Measurements from ENCODE around the gene COPS6.

COPS6 gene

DNA sequence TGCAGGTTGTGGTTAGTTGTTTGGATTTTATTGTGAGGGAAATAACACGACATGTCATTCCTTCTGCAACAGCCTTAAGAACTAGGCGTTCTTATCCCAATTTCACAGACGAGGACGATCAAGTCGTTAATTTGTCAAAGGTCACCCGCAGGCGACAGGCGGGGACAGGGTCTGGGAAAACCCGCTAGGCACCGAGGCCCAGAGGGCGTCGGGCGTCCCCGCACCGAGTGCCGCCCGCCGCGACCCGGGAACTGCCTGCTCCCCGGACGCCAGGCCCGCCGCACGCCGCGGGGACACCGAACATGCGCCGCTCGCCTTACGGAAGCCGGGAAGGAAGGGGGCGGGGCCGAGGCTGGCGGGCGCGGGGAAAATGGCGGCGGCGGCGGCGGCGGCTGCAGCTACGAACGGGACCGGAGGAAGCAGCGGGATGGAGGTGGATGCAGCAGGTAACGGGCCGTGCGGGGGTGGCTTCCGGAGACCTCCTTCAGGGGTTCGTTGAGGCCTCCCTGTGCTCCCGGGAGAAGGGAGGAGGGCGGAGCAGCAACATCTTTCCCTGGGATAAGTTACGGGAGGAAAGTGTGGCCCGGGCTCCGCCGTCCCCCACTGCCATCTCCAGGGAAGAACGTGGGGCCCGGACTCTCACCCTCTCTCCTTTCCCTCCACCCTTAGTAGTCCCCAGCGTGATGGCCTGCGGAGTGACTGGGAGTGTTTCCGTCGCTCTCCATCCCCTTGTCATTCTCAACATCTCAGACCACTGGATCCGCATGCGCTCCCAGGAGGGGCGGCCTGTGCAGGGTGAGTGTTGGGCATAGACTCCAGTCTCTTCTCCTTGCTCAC lies at the start of gene COPS6:
TSS of gene COPS6 (plus strand) at position 349 of the 837 bp plus-strand sequence. CDS start at position 371, 22 bp downstream.
- H3K36me3 ChIP-seq (ENCODE audit: control insufficient read depth, insufficient read depth, low read length), result peaks cover 31% of the 10 kb centered on the region
- peak within 1 kb of the TSS; percentile 99 for H3K4me3 ChIP-seq (ENCODE audit: low read length)
- H3K27me3 ChIP-seq (ENCODE audit: control insufficient read depth, insufficient read depth, low read length), result no peaks in the 10 kb centered on the region
- peak within 1 kb of the TSS; percentile 57 for H3K9ac ChIP-seq (ENCODE audit: low read length)
- H3K27ac ChIP-seq (ENCODE audit: low read depth, low read length), result peak within 1 kb of the TSS; percentile 88
- peaks cover 11% of the 10 kb centered on the region for H3K4me1 ChIP-seq (ENCODE audit: control insufficient read depth, insufficient read depth, low read length)

GRCh38 chr7:100040575-100040974 lies 48.2 kb upstream of the COPS6 start:
- no peaks in the 10 kb centered on the region for H3K36me3 ChIP-seq (ENCODE audit: control insufficient read depth, insufficient read depth, low read length)

GRCh38 chr7:100044718-100045117 lies 44.1 kb upstream of the COPS6 start:
- Histone ChIP-seq H3K27ac (ENCODE audit: low read depth, low read length) (no peak overlapping the region), H3K4me3 (ENCODE audit: low read length) (no peak overlapping the region), H3K36me3 (ENCODE audit: control insufficient read depth, insufficient read depth, low read length) (no peaks in the 10 kb centered on the region), H3K9ac (ENCODE audit: low read length) (no peak overlapping the region), H3K4me1 (ENCODE audit: control insufficient read depth, insufficient read depth, low read length) (no peaks in the 10 kb centered on the region), H3K27me3 (ENCODE audit: control insufficient read depth, insufficient read depth, low read length) (no peaks in the 10 kb centered on the region)

More at GRCh38 chr7:100040575-100040974, 48.2 kb upstream of the COPS6 start:
- Histone ChIP-seq H3K27me3 (ENCODE audit: control insufficient read depth, insufficient read depth, low read length) (no peaks in the 10 kb centered on the region), H3K4me3 (ENCODE audit: low read length) (no peak overlapping the region), H3K9ac (ENCODE audit: low read length) (no peak overlapping the region), H3K27ac (ENCODE audit: low read depth, low read length) (no peak overlapping the region), H3K4me1 (ENCODE audit: control insufficient read depth, insufficient read depth, low read length) (no peaks in the 10 kb centered on the region)

- Histone ChIP-seq H3K9ac (ENCODE audit: low read length) (no peak overlapping the region), H3K27ac (ENCODE audit: low read depth, low read length) (no peak overlapping the region), H3K36me3 (ENCODE audit: control insufficient read depth, insufficient read depth, low read length) (no peaks in the 10 kb centered on the region), H3K27me3 (ENCODE audit: control insufficient read depth, insufficient read depth, low read length) (no peaks in the 10 kb centered on the region), H3K4me3 (ENCODE audit: low read length) (peak overlapping the region; percentile 87), H3K4me1 (ENCODE audit: control insufficient read depth, insufficient read depth, low read length) (peaks cover 2% of the 10 kb centered on the region)
Measured at GRCh38 chr7:100048680-100049079, 40.1 kb upstream of the COPS6 start.

DNA sequence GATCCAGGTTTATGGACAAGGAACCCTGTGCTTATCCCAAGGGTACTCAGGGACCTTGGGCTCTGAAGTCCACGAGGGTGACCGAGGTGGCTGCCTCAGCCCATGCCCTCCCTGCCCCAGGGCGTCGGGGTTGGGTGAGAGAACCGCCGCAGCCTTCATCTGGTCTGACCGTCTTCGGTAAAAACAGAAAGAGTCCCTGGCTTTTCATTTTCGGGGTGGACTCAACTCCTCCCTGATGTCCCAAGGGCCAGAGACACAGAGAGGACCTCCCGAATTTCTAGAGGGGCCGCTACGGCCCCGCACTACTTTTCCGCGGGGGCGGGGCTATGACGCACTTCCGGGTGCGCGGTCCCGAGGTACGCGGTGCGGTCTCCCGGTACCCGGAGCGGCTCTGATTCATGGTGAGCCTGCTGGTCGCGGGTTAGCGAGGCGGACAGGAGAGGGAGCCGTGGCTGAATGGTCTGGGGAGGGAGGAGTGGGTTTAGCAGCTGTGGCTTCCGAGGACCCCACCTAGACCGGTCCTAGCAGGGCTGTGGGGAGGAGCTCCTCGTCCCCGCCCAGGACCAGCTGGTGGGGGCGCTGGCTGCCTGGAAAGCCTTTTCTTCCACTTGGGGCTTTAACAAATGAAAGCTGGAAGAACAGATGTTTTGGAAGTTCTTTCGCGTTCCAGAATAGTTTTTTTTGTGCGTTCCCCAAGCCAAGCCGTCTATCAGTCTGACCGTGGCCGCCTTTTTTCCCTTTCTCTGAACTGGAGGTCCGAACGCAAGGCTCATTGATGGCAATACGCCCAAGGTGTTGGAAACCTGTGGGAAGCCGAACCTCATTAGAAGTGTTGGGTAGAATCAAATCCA lies 39.1 kb upstream of the COPS6 start, which contains the start of gene ZSCAN21:
TSS of gene ZSCAN21 (plus strand) at position 334 of the 851 bp plus-strand sequence. CDS start 7,233 bp downstream, outside the sequence.
- Histone ChIP-seq H3K27me3 (ENCODE audit: control insufficient read depth, insufficient read depth, low read length) (no peaks in the 10 kb centered on the region), H3K9ac (ENCODE audit: low read length) (peak within 1 kb of the TSS; percentile 81), H3K27ac (ENCODE audit: low read depth, low read length) (peak within 1 kb of the TSS; percentile 96)

GRCh38 chr7:100051611-100052010 lies 37.2 kb upstream of the COPS6 start:
- no peaks in the 10 kb centered on the region for H3K36me3 ChIP-seq (ENCODE audit: control insufficient read depth, insufficient read depth, low read length)
- no peak overlapping the region for H3K4me3 ChIP-seq (ENCODE audit: low read length)
- H3K9ac ChIP-seq (ENCODE audit: low read length), result no peak overlapping the region
- H3K4me1 ChIP-seq (ENCODE audit: control insufficient read depth, insufficient read depth, low read length), result peaks cover 2% of the 10 kb centered on the region
- H3K27ac ChIP-seq (ENCODE audit: low read depth, low read length), result no peak overlapping the region
- no peaks in the 10 kb centered on the region for H3K27me3 ChIP-seq (ENCODE audit: control insufficient read depth, insufficient read depth, low read length)

More for the DNA sequence above, 39.1 kb upstream of the COPS6 start, which contains the start of gene ZSCAN21:
- Histone ChIP-seq H3K4me1 (ENCODE audit: control insufficient read depth, insufficient read depth, low read length) (peaks cover 2% of the 10 kb centered on the region), H3K36me3 (ENCODE audit: control insufficient read depth, insufficient read depth, low read length) (no peaks in the 10 kb centered on the region), H3K4me3 (ENCODE audit: low read length) (peak within 1 kb of the TSS; percentile 87)

DNA sequence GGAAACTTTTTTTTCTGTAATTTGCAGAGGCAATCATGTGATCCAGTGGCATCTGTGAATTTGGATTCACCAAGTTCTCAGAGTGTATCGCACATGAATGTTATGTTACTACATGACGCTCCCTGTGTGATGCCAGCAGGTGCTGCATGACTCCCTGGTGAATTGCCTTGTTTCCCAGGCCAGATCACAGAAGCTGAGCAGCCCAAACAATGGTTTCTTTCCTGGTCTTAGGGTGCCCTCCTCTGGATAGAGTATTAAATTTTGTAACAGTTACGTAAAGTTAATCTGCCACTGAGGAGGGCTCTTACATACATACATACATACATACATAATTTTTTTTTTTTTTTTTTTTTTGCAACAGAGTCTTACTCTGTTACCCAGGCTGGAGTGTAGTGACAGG lies 35.6 kb upstream of the COPS6 start:
- Histone ChIP-seq H3K27me3 (ENCODE audit: control insufficient read depth, insufficient read depth, low read length) (no peaks in the 10 kb centered on the region), H3K36me3 (ENCODE audit: control insufficient read depth, insufficient read depth, low read length) (peaks cover 12% of the 10 kb centered on the region), H3K4me1 (ENCODE audit: control insufficient read depth, insufficient read depth, low read length) (peaks cover 2% of the 10 kb centered on the region), H3K27ac (ENCODE audit: low read depth, low read length) (no peak overlapping the region), H3K9ac (ENCODE audit: low read length) (no peak overlapping the region), H3K4me3 (ENCODE audit: low read length) (no peak overlapping the region)

- no peak overlapping the region for H3K9ac ChIP-seq (ENCODE audit: low read length)
- H3K4me1 ChIP-seq (ENCODE audit: control insufficient read depth, insufficient read depth, low read length), result peaks cover 2% of the 10 kb centered on the region
- H3K4me3 ChIP-seq (ENCODE audit: low read length), result no peak overlapping the region
- H3K36me3 ChIP-seq (ENCODE audit: control insufficient read depth, insufficient read depth, low read length), result peaks cover 21% of the 10 kb centered on the region
- H3K27me3 ChIP-seq (ENCODE audit: control insufficient read depth, insufficient read depth, low read length), result no peaks in the 10 kb centered on the region
- H3K27ac ChIP-seq (ENCODE audit: low read depth, low read length), result no peak overlapping the region
Measured at GRCh38 chr7:100057006-100057405, 31.8 kb upstream of the COPS6 start.

DNA sequence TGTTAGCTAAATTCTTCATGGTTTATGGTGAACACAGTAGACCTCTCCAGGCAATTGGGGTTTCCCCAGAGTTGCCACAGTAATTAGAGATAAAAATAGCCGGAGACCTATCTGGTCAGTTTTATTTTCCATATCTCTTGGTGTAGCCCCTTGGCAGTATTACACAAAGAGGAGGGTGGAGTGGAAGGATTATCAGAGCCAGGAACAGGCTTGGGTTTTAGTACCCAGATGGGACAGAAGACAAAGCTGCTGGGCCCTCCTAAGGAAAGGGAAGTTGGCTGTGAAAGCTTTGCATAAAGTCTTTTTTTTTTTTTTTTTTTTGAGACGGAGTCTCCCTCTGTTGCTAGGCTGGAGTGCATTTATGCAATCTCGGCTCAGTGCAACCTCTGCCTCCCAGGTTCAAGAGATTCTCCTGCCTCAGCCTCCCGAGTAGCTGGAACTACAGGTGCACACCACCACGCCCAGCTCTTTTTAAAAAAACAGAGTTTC lies 29.5 kb upstream of the COPS6 start:
- H3K36me3 ChIP-seq (ENCODE audit: control insufficient read depth, insufficient read depth, low read length), result peaks cover 25% of the 10 kb centered on the region
- H3K27me3 ChIP-seq (ENCODE audit: control insufficient read depth, insufficient read depth, low read length), result no peaks in the 10 kb centered on the region

DNA sequence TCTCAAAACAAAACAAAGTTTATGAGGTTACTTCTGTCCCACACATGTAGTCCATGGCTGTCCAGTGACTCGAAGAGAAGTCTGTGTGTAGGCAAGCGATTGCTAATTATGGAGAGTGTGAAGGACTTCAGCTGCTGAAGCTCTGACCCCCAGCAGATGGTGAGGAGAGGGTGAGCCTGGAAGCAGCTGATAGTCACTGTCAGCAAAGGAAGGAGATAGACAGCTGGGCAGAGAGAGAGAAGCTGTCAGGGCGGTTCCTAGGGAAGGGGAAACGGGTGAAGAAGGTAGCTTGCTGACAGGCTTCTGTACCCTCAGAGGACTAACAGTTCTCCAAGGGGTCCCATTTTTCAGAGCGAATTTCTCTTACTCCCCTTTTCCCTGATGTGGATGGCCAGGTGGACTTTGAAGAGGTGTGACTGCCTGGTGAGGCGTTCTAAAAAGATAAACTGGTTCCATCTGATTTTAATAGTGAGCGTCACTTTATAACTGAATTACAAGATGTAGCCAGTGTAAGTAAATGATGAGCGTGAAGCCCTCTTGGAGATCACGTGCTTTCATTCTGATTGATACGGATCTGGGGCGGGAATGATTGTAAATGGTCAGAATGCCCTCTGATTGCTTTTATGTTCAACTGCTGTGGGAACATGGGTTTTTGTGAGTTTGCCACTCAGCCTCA lies 27.1 kb upstream of the COPS6 start:
- Histone ChIP-seq H3K4me3 (ENCODE audit: low read length) (no peak overlapping the region), H3K9ac (ENCODE audit: low read length) (no peak overlapping the region), H3K27ac (ENCODE audit: low read depth, low read length) (no peak overlapping the region), H3K4me1 (ENCODE audit: control insufficient read depth, insufficient read depth, low read length) (peaks cover 10% of the 10 kb centered on the region), H3K27me3 (ENCODE audit: control insufficient read depth, insufficient read depth, low read length) (no peaks in the 10 kb centered on the region), H3K36me3 (ENCODE audit: control insufficient read depth, insufficient read depth, low read length) (peaks cover 29% of the 10 kb centered on the region)

More for the DNA sequence above, 29.5 kb upstream of the COPS6 start:
- no peak overlapping the region for H3K4me3 ChIP-seq (ENCODE audit: low read length)
- H3K27ac ChIP-seq (ENCODE audit: low read depth, low read length), result no peak overlapping the region
- no peak overlapping the region for H3K9ac ChIP-seq (ENCODE audit: low read length)
- no peaks in the 10 kb centered on the region for H3K4me1 ChIP-seq (ENCODE audit: control insufficient read depth, insufficient read depth, low read length)

DNA sequence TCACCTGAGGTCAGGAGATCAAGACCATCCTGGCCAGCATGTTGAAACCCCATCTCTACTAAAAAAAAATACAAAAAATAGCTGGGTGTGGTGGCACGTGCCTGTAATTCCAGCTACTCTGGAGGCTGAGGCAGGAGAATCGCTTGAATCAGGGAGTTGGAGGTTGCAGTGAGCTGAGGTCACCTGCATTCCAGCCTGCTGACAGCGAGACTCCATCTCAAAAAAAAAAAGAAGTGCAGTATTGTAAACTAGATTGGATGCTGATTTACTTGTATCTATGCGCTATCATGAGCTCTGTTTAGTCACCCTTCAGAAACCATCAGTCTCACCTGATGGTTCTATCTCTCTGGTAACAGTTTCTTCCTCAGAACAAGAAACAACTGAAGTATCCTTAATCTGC lies 25.4 kb upstream of the COPS6 start:
- Histone ChIP-seq H3K4me3 (ENCODE audit: low read length) (no peak overlapping the region), H3K27ac (ENCODE audit: low read depth, low read length) (no peak overlapping the region), H3K36me3 (ENCODE audit: control insufficient read depth, insufficient read depth, low read length) (peaks cover 16% of the 10 kb centered on the region), H3K27me3 (ENCODE audit: control insufficient read depth, insufficient read depth, low read length) (no peaks in the 10 kb centered on the region), H3K9ac (ENCODE audit: low read length) (no peak overlapping the region), H3K4me1 (ENCODE audit: control insufficient read depth, insufficient read depth, low read length) (peaks cover 10% of the 10 kb centered on the region)

- Histone ChIP-seq H3K27ac (ENCODE audit: low read depth, low read length) (no peak overlapping the region), H3K27me3 (ENCODE audit: control insufficient read depth, insufficient read depth, low read length) (no peaks in the 10 kb centered on the region), H3K4me1 (ENCODE audit: control insufficient read depth, insufficient read depth, low read length) (peaks cover 10% of the 10 kb centered on the region), H3K36me3 (ENCODE audit: control insufficient read depth, insufficient read depth, low read length) (peaks cover 11% of the 10 kb centered on the region), H3K4me3 (ENCODE audit: low read length) (no peak overlapping the region), H3K9ac (ENCODE audit: low read length) (no peak overlapping the region)
Measured at GRCh38 chr7:100064162-100064561, 24.6 kb upstream of the COPS6 start.

All from rectal smooth muscle tissue (tissue), 1 donor.